ENCODE data around the gene TTC8.
"Not testable (repeated sequence)": the region's sequence is repeated elsewhere in the genome, so short reads cannot be mapped to it uniquely, and the experiment has no call there.

Gene TTC8

GRCh38 chr14:88804035-88804434 is 20.4 kb upstream of the TTC8 start:
- DNase-seq (ENCODE audit: insufficient read length, low spot score) (no peak), FAIRE-seq (no peak)
- no peak for TF ChIP-seq POLR2A (IDR thresholded peaks at IDR 0.05; ENCODE audit: low read depth, low read length)

- DNase-seq (ENCODE audit: insufficient read length, low spot score) (no peak), FAIRE-seq (no peak)
- TF ChIP-seq POLR2A (IDR thresholded peaks at IDR 0.05; ENCODE audit: low read depth, low read length), result no peak
Measured at GRCh38 chr14:88804477-88804876, 20.0 kb upstream of the TTC8 start.

DNA sequence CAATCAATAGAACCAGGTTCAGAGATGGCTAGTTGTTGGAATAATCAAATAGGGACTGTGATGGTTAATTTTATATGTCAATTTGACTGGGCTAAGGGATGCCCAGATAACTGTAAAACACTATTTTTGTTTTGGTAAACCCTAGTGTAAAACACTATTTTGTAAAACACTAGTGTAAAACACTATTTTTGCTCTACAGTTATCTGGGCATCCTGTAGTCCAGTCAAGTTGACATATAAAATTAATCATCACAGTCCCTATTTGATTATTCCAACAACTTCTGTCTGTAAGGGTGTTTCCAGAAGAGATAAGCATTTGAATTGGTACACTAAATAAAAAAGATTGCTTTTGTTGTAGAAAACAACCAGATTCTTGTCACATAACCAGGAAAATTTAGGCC is 16.1 kb upstream of the TTC8 start:
- DNase-seq (ENCODE audit: insufficient read length, low spot score) (no peak), FAIRE-seq (no peak)
- no peak for TF ChIP-seq POLR2A (IDR thresholded peaks at IDR 0.05; ENCODE audit: low read depth, low read length)

DNA sequence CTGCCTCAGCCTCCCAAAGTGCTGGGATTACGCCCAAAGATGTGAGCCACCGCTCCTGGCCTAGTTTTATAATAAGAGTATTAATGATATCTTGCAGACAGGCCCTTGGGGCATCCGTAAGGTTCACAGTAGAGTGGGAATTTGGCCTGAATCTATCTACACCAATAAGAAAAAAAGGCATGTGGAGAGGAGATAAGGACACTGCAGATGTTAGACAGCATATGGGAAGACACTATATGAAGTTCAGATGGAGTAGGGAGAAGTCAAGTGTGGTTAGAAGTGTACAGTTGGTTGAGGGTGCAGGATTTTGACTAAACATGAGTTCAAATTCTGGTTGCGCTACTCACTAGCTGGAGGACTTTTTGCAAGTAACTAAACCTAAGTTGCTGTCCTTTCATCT is 8.5 kb upstream of the TTC8 start:
- no peak for TF ChIP-seq POLR2A (IDR thresholded peaks at IDR 0.05; ENCODE audit: low read depth, low read length)
- FAIRE-seq, result no peak

DNA sequence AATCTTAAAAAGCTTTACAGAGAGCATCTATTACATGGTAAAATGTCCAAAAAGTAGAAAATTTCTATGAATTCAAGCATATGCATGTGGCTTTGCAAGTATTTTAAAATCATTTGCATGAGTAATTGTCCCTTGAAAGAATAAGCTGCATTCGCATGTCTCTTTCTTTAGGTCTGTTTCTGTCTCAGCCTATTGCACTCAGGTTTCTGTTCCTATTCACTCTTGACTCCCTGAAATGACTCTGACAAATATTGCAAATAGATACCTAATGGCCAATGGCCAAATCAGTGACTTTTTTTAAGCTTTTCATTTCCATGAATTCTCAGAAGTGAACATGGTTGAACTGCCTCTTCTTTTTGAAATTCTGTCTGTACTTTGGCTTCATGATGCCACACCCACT is 6.4 kb upstream of the TTC8 start:
- DNase-seq (ENCODE audit: insufficient read length, low spot score), result no peak
- TF ChIP-seq POLR2A (IDR thresholded peaks at IDR 0.05; ENCODE audit: low read depth, low read length), result no peak
- no peak for FAIRE-seq

More for the DNA sequence above, 8.5 kb upstream of the TTC8 start:
- DNase-seq (ENCODE audit: insufficient read length, low spot score), result no peak

- DNase-seq (ENCODE audit: insufficient read length, low spot score); FAIRE-seq: not testable (repeated sequence)
Measured at GRCh38 chr14:88819674-88820073, 4.8 kb upstream of the TTC8 start.

GRCh38 chr14:88821378-88821777 is 3.1 kb upstream of the TTC8 start:
- no peak for TF ChIP-seq POLR2A (IDR thresholded peaks at IDR 0.05; ENCODE audit: low read depth, low read length)
- DNase-seq (ENCODE audit: insufficient read length, low spot score) (no peak), FAIRE-seq (no peak)

DNA sequence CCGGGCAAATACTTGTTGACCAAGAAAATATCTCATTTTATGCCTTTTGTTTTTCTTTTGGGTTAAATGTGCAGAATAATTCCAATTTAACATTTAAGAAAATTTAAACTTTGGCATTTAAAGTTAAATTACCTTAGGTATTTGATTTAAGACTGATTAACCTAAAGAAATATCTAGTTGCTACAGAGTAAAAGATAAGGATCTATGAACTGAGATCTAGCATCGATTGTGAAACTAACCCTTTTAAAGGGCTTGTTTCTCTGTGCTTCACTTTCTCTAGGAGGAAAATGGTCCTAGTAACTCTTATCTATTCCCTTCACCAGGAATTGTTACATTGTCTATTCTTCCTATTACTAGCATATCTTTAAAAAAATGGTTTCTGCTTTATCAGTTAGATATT is 2.6 kb upstream of the TTC8 start:
- DNase-seq (ENCODE audit: insufficient read length, low spot score) (no peak), FAIRE-seq (no peak)
- no peak for TF ChIP-seq POLR2A (IDR thresholded peaks at IDR 0.05; ENCODE audit: low read depth, low read length)

DNA sequence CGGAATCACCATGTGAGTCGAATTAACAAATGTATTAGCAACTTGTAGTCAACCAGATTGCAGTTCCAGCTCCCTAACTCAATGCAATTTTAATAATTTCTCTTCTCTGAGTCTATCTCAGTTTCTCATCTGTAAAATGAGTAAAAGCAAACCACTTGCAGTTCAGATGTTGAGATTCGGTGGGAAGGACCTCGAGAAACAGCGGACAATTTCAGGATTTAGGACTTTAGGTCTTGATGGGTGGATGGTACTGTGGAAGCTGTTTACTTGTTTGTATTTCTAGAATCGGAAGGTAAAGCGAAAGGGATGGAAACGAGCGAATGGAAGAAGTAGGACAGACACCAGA is 510 bp upstream of the TTC8 start:
- DNase-seq (ENCODE audit: insufficient read length, low spot score) (no peak), FAIRE-seq (no peak)
- TF ChIP-seq POLR2A (IDR thresholded peaks at IDR 0.05; ENCODE audit: low read depth, low read length), result no peak

DNA sequence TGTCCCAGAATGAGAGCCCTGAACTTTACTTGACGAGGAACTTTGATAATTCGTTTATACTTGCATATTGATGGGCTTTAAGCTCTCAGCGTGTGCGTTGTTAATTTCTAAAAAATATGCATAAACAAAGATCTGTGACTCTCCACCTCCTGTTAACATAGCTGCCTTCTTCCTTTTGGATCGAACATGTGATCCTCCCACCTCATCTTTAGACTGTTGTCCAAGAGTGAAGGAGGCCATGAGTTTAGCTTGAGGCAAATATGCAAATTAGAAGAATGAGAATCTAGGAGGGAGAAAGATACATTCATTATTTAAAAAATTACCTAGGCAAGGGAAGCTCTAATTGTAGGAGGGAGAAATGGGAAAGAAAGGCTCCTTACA is 617 bp downstream of the TTC8 start:
- no peak for FAIRE-seq
- DNase-seq (ENCODE audit: insufficient read length, low spot score), result no peak

GRCh38 chr14:88825503-88825902 is 1.1 kb downstream of the TTC8 start:
- DNase-seq (ENCODE audit: insufficient read length, low spot score), result no peak
- no peak for TF ChIP-seq POLR2A (IDR thresholded peaks at IDR 0.05; ENCODE audit: low read depth, low read length)
- no peak for FAIRE-seq

More for the DNA sequence above, 617 bp downstream of the TTC8 start:
- TF ChIP-seq POLR2A (IDR thresholded peaks at IDR 0.05; ENCODE audit: low read depth, low read length), result no peak

DNA sequence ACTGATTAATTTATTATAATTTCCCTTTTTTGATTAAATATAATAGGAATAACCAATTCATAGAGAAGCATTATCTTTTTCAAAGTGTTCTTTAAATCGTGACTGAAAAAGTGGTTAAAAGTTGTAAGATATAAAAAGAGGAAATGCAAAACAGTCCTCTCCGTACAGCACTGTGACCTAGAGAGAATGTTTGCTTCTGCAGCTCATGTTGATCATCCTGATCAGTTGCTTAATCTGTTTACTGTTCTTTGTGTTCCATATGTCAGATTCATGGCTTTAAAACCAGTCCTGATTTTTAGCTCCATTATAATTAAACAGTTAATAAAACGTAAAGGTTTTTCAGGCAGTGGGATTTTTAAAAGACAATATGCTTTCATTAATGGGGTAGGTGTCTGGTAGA is 4.7 kb downstream of the TTC8 start:
- no peak for TF ChIP-seq POLR2A (IDR thresholded peaks at IDR 0.05; ENCODE audit: low read depth, low read length)
- DNase-seq (ENCODE audit: insufficient read length, low spot score) (no peak), FAIRE-seq (no peak)

DNA sequence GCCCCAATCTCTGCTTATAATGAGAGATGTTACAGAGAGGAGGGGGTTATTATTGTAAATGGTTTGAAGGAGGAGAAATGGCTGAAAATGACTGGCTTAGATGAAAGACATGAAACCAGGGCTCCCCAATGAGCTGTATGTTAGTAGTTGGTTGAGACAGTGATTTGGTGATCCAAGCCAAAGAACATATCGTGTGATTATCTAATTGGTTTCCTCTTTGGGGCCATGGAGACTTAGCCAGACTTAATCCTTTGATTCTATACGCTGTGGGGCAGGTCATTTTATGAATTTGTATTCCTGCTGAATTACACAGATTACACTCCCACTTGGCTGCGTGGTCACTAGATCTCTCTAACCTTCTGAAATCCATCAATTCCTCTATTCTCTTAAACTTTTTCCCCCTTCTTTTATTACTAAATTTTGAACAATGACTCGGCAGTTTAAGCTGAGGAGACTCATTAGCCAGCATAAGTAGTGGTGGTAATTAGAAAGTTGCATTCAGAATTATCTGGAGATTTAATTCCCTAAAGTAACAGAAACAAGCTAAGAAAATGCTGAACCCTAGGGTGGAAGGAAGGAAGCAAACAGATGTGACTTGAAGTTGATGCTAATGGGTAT is 5.3 kb downstream of the TTC8 start:
- FAIRE-seq (no peak), DNase-seq (ENCODE audit: insufficient read length, low spot score) (no peak)

GRCh38 chr14:88831284-88831683 is 6.8 kb downstream of the TTC8 start:
- TF ChIP-seq POLR2A (IDR thresholded peaks at IDR 0.05; ENCODE audit: low read depth, low read length), result no peak
- DNase-seq (ENCODE audit: insufficient read length, low spot score) (no peak), FAIRE-seq (peak; percentile 75)

More for the DNA sequence above, 5.3 kb downstream of the TTC8 start:
- TF ChIP-seq POLR2A (IDR thresholded peaks at IDR 0.05; ENCODE audit: low read depth, low read length), result no peak

DNA sequence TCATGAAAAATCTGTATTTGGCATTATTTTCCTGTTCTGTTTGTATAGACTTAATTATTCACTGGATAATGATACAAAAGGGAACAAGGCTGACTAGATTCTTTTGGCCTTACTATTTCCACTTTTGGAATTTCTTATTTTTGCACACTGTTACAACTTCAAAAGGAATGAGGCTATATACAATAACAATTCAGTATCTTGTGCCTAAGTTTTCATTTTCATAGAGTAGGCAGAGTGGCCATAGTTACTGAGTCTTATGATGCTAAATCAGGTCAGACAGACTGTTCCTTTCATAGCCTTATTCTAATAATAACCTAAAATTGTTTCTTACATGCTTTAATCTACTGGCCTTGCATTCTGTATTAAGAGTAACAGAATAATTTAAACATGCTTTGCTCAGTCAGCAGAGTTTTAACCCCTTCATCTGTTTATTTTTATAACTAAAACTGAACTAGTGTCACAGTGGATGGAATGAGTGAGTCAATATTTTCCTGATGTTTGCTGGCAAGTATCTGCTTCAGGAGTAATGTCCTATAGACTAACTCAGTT is 10.5 kb downstream of the TTC8 start:
- no peak for TF ChIP-seq POLR2A (IDR thresholded peaks at IDR 0.05; ENCODE audit: low read depth, low read length)
- FAIRE-seq, result peak; percentile 6
- DNase-seq (ENCODE audit: insufficient read length, low spot score), result no peak

- DNase-seq (ENCODE audit: insufficient read length, low spot score) (no peak), FAIRE-seq (no peak)
- no peak for TF ChIP-seq POLR2A (IDR thresholded peaks at IDR 0.05; ENCODE audit: low read depth, low read length)
Measured at GRCh38 chr14:88835661-88836060, 11.2 kb downstream of the TTC8 start.
